Gastrocnemius medialis (tissue), 4 donors: ENCODE results near the gene ELMO1. TPM values are rescaled to one million over a fixed set of nuclear protein-coding genes. Genes with fewer than 3 reads are reported as not detected.

Experiments
- ATAC-seq, 2 donors: fragments of 150-250 bp; one replicate each; pipeline ENCODE4 v1.9.1; 2016
- DNase-seq, 2 donors: peaks; one replicate each; pipeline ENCODE4 v3.0.0-alpha.2; 2019
- H3K27ac ChIP-seq, 4 donors: fragments of 200-600 bp; sonication (generic); 1 replicate in 1 of 4; 2 replicates in 3 of 4; pipeline ENCODE4 v1.5.1; 2016 to 2018; ENCODE audit warnings: mild to moderate bottlenecking in 2 of 4, moderate library complexity in 1 of 4
- H3K27me3 ChIP-seq, 3 donors: fragments of 200-600 bp; sonication (generic) in 2 of 3; 1 replicate in 1 of 3; 2 replicates in 2 of 3; pipeline versions ENCODE4 v1.5.1 to v1.6.0; 2016 to 2019; ENCODE audit warnings: mild to moderate bottlenecking in 1 of 3, moderate library complexity in 1 of 3
- H3K36me3 ChIP-seq, 2 donors: fragments of 200-600 bp; sonication (generic) in 1 of 2; one replicate each; pipeline ENCODE4 v1.5.1; 2017 to 2018
- H3K4me1 ChIP-seq, 2 donors: fragments of 200-600 bp; sonication (generic) in 1 of 2; one replicate each; pipeline ENCODE4 v1.5.1; 2016 to 2017; ENCODE audit warnings: mild to moderate bottlenecking in 2 of 2
- H3K4me3 ChIP-seq, 4 donors: fragments of 200-600 bp; sonication (generic) in 3 of 4; 1 replicate in 1 of 4; 2 replicates in 3 of 4; pipeline ENCODE4 v1.5.1; 2016 to 2019; ENCODE audit warnings: mild to moderate bottlenecking in 2 of 4
- H3K9me3 ChIP-seq, 3 donors: fragments of 200-600 bp; sonication (generic) in 2 of 3; 1 replicate in 1 of 3; 2 replicates in 2 of 3; pipeline ENCODE4 v1.5.1; 2016 to 2019
- POLR2A ChIP-seq, 2 donors: fragments of 450-650 bp; IDR thresholded peaks; one replicate each; pipeline ENCODE4 v1.6.1; 2017; ENCODE audit warnings: antibody characterized with exemption in 2 of 2, mild to moderate bottlenecking in 2 of 2, moderate library complexity in 2 of 2
- in situ Hi-C, 4 donors: fragments of 200-750 bp; cut with MboI; loops; one replicate each; pipeline versions ENCODE4 v1.15.0 to v1.8.0; 2017; ENCODE audit warnings: low sequenced_read_pairs in 4 of 4
- intact Hi-C: fragments of 100-400 bp; cut with DNase I; formaldehyde crosslinking; loops from one replicate; pipeline ENCODE4 v1.15.1; 2023; ENCODE audit warnings: low total_unique reads
- total RNA-seq, 4 donors: library from RNA; depleted of rRNA; stranded (reverse); fragments of >200 nt; gene quantifications; one replicate each; pipeline versions ENCODE4 v1.1.0 to v1.2.3, GENCODE V29; 2016
- TF ChIP-seq, protein P1 (sequence below), 5 experiments: fragments of 450-650 bp in 3 of 5; fragments of 200-600 bp in 2 of 5; sonication (generic) in 2 of 5; IDR thresholded peaks in 4 of 5; conservative IDR thresholded peaks in 1 of 5; 1 replicate in 4 of 5; 2 replicates in 1 of 5; pipeline ENCODE4 v1.5.1; 2016 to 2019; ENCODE audit warnings: antibody characterized with exemption in 5 of 5, mild to moderate bottlenecking in 3 of 5, moderate library complexity in 3 of 5

ELMO1 gene
- total RNA-seq, 4 donors from 2014 or later = 8.4 to 18.9 (median 14.6) TPM

GRCh38 chr7:37414352-37414983, 34.2 kb downstream of the ELMO1 start:
- Histone ChIP-seq H3K9me3 (no peaks in the 10 kb centered on the region), H3K27me3 (no peaks in the 10 kb centered on the region), H3K36me3 (no peaks in the 10 kb centered on the region), H3K27ac (no peak overlapping the region), H3K4me3 (no peak overlapping the region), H3K4me1 (no peaks in the 10 kb centered on the region)
- TF ChIP-seq, protein P1, sequence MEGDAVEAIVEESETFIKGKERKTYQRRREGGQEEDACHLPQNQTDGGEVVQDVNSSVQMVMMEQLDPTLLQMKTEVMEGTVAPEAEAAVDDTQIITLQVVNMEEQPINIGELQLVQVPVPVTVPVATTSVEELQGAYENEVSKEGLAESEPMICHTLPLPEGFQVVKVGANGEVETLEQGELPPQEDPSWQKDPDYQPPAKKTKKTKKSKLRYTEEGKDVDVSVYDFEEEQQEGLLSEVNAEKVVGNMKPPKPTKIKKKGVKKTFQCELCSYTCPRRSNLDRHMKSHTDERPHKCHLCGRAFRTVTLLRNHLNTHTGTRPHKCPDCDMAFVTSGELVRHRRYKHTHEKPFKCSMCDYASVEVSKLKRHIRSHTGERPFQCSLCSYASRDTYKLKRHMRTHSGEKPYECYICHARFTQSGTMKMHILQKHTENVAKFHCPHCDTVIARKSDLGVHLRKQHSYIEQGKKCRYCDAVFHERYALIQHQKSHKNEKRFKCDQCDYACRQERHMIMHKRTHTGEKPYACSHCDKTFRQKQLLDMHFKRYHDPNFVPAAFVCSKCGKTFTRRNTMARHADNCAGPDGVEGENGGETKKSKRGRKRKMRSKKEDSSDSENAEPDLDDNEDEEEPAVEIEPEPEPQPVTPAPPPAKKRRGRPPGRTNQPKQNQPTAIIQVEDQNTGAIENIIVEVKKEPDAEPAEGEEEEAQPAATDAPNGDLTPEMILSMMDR (IDR thresholded peaks at IDR 0.05 in 4 of 5, conservative IDR thresholded peaks at IDR 0.05 in 1 of 5) = no peak
- no peak for TF ChIP-seq POLR2A (IDR thresholded peaks at IDR 0.05)
- in situ Hi-C loops = no loop called here
- intact Hi-C loops = no loop called here
- ATAC-seq (no peak), DNase-seq (no peak)

- no peak for DNase-seq
- no peaks in the 10 kb centered on the region for H3K4me1 ChIP-seq
- no peaks in the 10 kb centered on the region for H3K36me3 ChIP-seq
- no peak overlapping the region for H3K4me3 ChIP-seq
- H3K9me3 ChIP-seq = no peaks in the 10 kb centered on the region
- ATAC-seq = no peak
- in situ Hi-C loops (no loop called here), intact Hi-C loops (no loop called here)
- TF ChIP-seq, protein P1 (IDR thresholded peaks at IDR 0.05 in 4 of 5, conservative IDR thresholded peaks at IDR 0.05 in 1 of 5) = no peak
- TF ChIP-seq POLR2A (IDR thresholded peaks at IDR 0.05) = no peak
- no peaks in the 10 kb centered on the region for H3K27me3 ChIP-seq
- H3K27ac ChIP-seq = no peak overlapping the region
Measured at GRCh38 chr7:37411444-37412034, 37.1 kb downstream of the ELMO1 start.

- intact Hi-C loops = no loop called here
- ATAC-seq (no peak), DNase-seq (no peak)
- H3K27ac ChIP-seq = no peak overlapping the region
- H3K9me3 ChIP-seq = no peaks in the 10 kb centered on the region
- no peaks in the 10 kb centered on the region for H3K4me1 ChIP-seq
- H3K27me3 ChIP-seq = no peaks in the 10 kb centered on the region
- TF ChIP-seq POLR2A (IDR thresholded peaks at IDR 0.05) = no peak
- TF ChIP-seq, protein P1 (IDR thresholded peaks at IDR 0.05 in 4 of 5, conservative IDR thresholded peaks at IDR 0.05 in 1 of 5) = no peak
- H3K4me3 ChIP-seq = no peak overlapping the region
- H3K36me3 ChIP-seq = no peaks in the 10 kb centered on the region
- in situ Hi-C loops = no loop called here
Measured at GRCh38 chr7:37410305-37411229, 38.1 kb downstream of the ELMO1 start.

GRCh38 chr7:37409461-37409860, 39.2 kb downstream of the ELMO1 start:
- Histone ChIP-seq H3K9me3 (no peaks in the 10 kb centered on the region), H3K27ac (no peak overlapping the region), H3K4me1 (peaks cover 0 to 4% of the 10 kb centered on the region in 2 donors), H3K36me3 (no peaks in the 10 kb centered on the region), H3K27me3 (no peaks in the 10 kb centered on the region), H3K4me3 (no peak overlapping the region)
- ATAC-seq (no peak), DNase-seq (no peak)
- intact Hi-C loops = no loop called here
- in situ Hi-C loops = no loop called here
- TF ChIP-seq POLR2A (IDR thresholded peaks at IDR 0.05) = no peak
- TF ChIP-seq, protein P1 (IDR thresholded peaks at IDR 0.05 in 4 of 5, conservative IDR thresholded peaks at IDR 0.05 in 1 of 5) = no peak
